NCI-H146 (cell line): ENCODE measurements around the gene ZNF106.

ENCODE experiments used
- DNase-seq: peaks from one replicate; lab custom pipeline; 2025; lab: John Stamatoyannopoulos, UW

Gene ZNF106

GRCh38 chr15:42474827-42475226, 16.1 kb downstream of the ZNF106 start:
- no peak for DNase-seq

GRCh38 chr15:42471002-42471401, 19.9 kb downstream of the ZNF106 start:
- DNase-seq = no peak

GRCh38 chr15:42465520-42466259, 25.3 kb downstream of the ZNF106 start:
- no peak for DNase-seq

- DNase-seq = no peak
These were observed 29.7 kb downstream of the ZNF106 start for GRCh38 chr15:42461261-42461660.

- DNase-seq = no peak
These were observed 33.2 kb downstream of the ZNF106 start for GRCh38 chr15:42457445-42458442.

GRCh38 chr15:42456971-42457370, 34.0 kb downstream of the ZNF106 start:
- no peak for DNase-seq

GRCh38 chr15:42456531-42456930, 34.4 kb downstream of the ZNF106 start:
- DNase-seq = no peak

GRCh38 chr15:42453826-42454225, 37.1 kb downstream of the ZNF106 start:
- DNase-seq = no peak

GRCh38 chr15:42450425-42450790, 40.5 kb downstream of the ZNF106 start:
- DNase-seq = no peak

GRCh38 chr15:42449770-42450424, 41.0 kb downstream of the ZNF106 start:
- DNase-seq = no peak

- no peak for DNase-seq
These were observed 42.7 kb downstream of the ZNF106 start for GRCh38 chr15:42448281-42448680.

GRCh38 chr15:42447599-42447998, 43.3 kb downstream of the ZNF106 start:
- no peak for DNase-seq

- no peak for DNase-seq
These were observed 45.4 kb downstream of the ZNF106 start for GRCh38 chr15:42445551-42445950.

- DNase-seq = no peak
These were observed 46.4 kb downstream of the ZNF106 start for GRCh38 chr15:42444415-42445063.

GRCh38 chr15:42427429-42428223, 63.3 kb downstream of the ZNF106 start:
- DNase-seq = no peak

- DNase-seq = no peak
These were observed 69.6 kb downstream of the ZNF106 start for GRCh38 chr15:42421376-42421775.

GRCh38 chr15:42419369-42419768, 71.6 kb downstream of the ZNF106 start:
- DNase-seq = no peak

- DNase-seq = no peak
These were observed 77.0 kb downstream of the ZNF106 start for GRCh38 chr15:42413920-42414319.

GRCh38 chr15:42411884-42412283, 79.1 kb downstream of the ZNF106 start:
- DNase-seq = no peak

GRCh38 chr15:42409011-42409410, 81.9 kb downstream of the ZNF106 start:
- DNase-seq = no peak

GRCh38 chr15:42408178-42408577, 82.8 kb downstream of the ZNF106 start:
- no peak for DNase-seq
